ENCODE data around the gene ANAPC13. TPM values are rescaled to one million over a fixed set of nuclear protein-coding genes. Genes with fewer than 3 reads are reported as not detected.
A peak's percentile ranks its signal among the peaks of the same experiment; 100 is the strongest.

The ANAPC13 gene
- total and polyA plus RNA-seq, 2 of the 4 experiments (the other 2 are of a cell fraction), result 43.4 to 62.9 TPM

- Histone ChIP-seq H3K36me3 (ENCODE audit: control insufficient read depth, insufficient read depth, low read length) (no peaks in the 10 kb centered on the region), H4K20me1 (ENCODE audit: insufficient read depth, low read length) (no peaks in the 10 kb centered on the region), H4K5ac (ENCODE audit: low read depth, low read length) (peak overlapping the region; percentile 12; the same call in 1 of the 2 replicates), H3K4ac (ENCODE audit: low read depth, low read length) (peak overlapping the region; percentile 48; the same call in 1 of the 2 replicates), H2BK120ac (ENCODE audit: low read depth, low read length) (peak overlapping the region; percentile 11), H3K18ac (ENCODE audit: low read depth, low read length) (peak overlapping the region; percentile 24; the same call in 1 of the 2 replicates), H2BK20ac (ENCODE audit: low read depth, low read length) (peak overlapping the region; percentile 11; the same call in 1 of the 2 replicates), H3K4me2 (ENCODE audit: low read depth, low read length) (no peak overlapping the region), H3K23ac (ENCODE audit: low read depth, low read length) (0 out of 2 replicates have a peak overlapping the region, but pooled peaks have one; percentile 14), H3K56ac (ENCODE audit: extremely low read depth, insufficient read depth, low read length) (no peak overlapping the region), H3K4me1 (ENCODE audit: control insufficient read depth, insufficient read depth, low read length) (peaks cover 18% of the 10 kb centered on the region), H3K4me3 (ENCODE audit: insufficient read depth, low read depth, low read length) (no peak overlapping the region), H3K14ac (replicated peaks; ENCODE audit: low read depth, low read length) (no peak overlapping the region), H2AK5ac (ENCODE audit: low read depth, low read length) (peak overlapping the region; percentile 48; the same call in 1 of the 2 replicates), H3K27ac (ENCODE audit: insufficient read depth, low read length) (no peak overlapping the region), H3K79me1 (ENCODE audit: low read depth in 1 of 2, low read length in 2 of 2) (peaks cover 3 to 9% of the 10 kb centered on the region in 2 experiments; a peak in 2 of 4 replicates), H2AK9ac (replicated peaks; ENCODE audit: low read depth, low read length, poor library complexity) (no peak overlapping the region), H2BK15ac (ENCODE audit: low read depth, low read length) (peak overlapping the region; percentile 63; the same call in 1 of the 3 replicates), H2AFZ (replicated peaks; ENCODE audit: low read length, poor library complexity) (no peak overlapping the region), H3K9me1 (ENCODE audit: insufficient read depth, low read length) (peaks cover 15% of the 10 kb centered on the region), H4K8ac (ENCODE audit: low read depth in 2 of 2, low read length in 2 of 2) (no peak overlapping the region), H2BK5ac (ENCODE audit: low read depth, low read length, poor library complexity, severe bottlenecking) (peak overlapping the region; percentile 34), H3K9me3 (ENCODE audit: control insufficient read depth, insufficient read depth, low read length) (no peaks in the 10 kb centered on the region), H4K91ac (ENCODE audit: insufficient read depth, low read depth, low read length) (no peak overlapping the region), H3K27me3 (ENCODE audit: control insufficient read depth, insufficient read depth, low read length) (no peaks in the 10 kb centered on the region), H3K9ac (ENCODE audit: low read depth, low read length) (no peak overlapping the region)
- no CpG with 5 or more reads among the region's 5 CpGs for whole genome bisulfite sequencing, 2 experiments (ENCODE audit: extremely low coverage in 2 of 2, insufficient read length in 1 of 2)
- DNase-seq, result no peak
- BruUV-seq (replicated peaks), result no TSS peak
- TF ChIP-seq MAFK (IDR thresholded peaks at IDR 0.05; ENCODE audit: low read depth, low read length), result peak; percentile 50
- no peak for TF ChIP-seq CTCF (conservative IDR thresholded peaks at IDR 0.05; ENCODE audit: low read depth, low read length)
- POLR2A ChIA-PET (ENCODE audit: unreplicated experiment), result no interaction called here
- CTCF ChIA-PET, result interaction anchor here (1.0 to 1.9 kb wide), 6 partner anchors 9 to 34 kb away, joined by 3 to 8 read pairs (median 4); no protein-coding TSS in a partner anchor
- intact Hi-C loops (cut with micrococcal nuclease), result loop anchor here (5.0 kb wide), 1 partner anchor 76 kb away; the partner anchor contains the start of gene AMOTL2
- in situ Hi-C loops (cut with MboI; ENCODE audit: low sequenced_read_pairs), result no loop called here
- dilution Hi-C loops (cut with HindIII; ENCODE audit: low sequenced_read_pairs, unreplicated experiment), result no loop called here
- no peak for ATAC-seq (ENCODE audit: low read depth)
Measured at GRCh38 chr3:134448664-134449063, 37.1 kb downstream of the ANAPC13 start.

Measured in IMR-90 (cell line).